K562 (cell line): ENCODE measurements around the gene UBE2M. TPM values are rescaled to one million over a fixed set of nuclear protein-coding genes. Genes with fewer than 3 reads are reported as not detected.
"Not testable (repeated sequence)": the region's sequence is repeated elsewhere in the genome, so short reads cannot be mapped to it uniquely, and the experiment has no call there.

Experiments
- ATAC-seq: fragments of 200-7000 bp; cut with Tn5 transposase; 3 replicates; pipeline ENCODE4 v1.9.1; 2020; ENCODE audit warnings: moderate library complexity
- BruUV-seq: library from RNA; stranded (reverse); fragments of 400-500 nt; replicated peaks from 2 replicates; lab custom pipeline; 2021; lab: Mats Ljungman, UMichigan
- CTCF ChIA-PET: fragments of 300-600 bp; formaldehyde crosslinking; extraction: SDS; loops from one replicate; lab custom pipeline; 2021; ENCODE audit warnings: low intra/inter-chr PET ratio; lab: Yijun Ruan, JAX
- POLR2A ChIA-PET: fragments of 300-600, 350-650 bp; sonication (Branson Sonifier 250); formaldehyde crosslinking; extraction: SDS; loops from one replicate; lab custom pipeline; 2021; ENCODE audit warnings: antibody characterized with exemption, inconsistent platforms; lab: Yijun Ruan, JAX
- DNase-seq, 4 experiments: peaks; one replicate each; pipeline versions ENCODE4 v3.0.0 to v3.0.0-alpha.2; 2011 to 2018; ENCODE audit warnings: low spot score in 3 of 4, mixed read lengths in 3 of 4; ENCODE audit errors: extremely low read depth in 1 of 4
- FAIRE-seq: peaks from 2 replicates; lab custom pipeline; 2011; peaks lifted over from hg19 to GRCh38; lab: Jason Lieb, UNC
- H2AFZ ChIP-seq: 2 replicates; pipeline ENCODE4 v1.6.0; 2011; ENCODE audit warnings: low read depth, low read length, control low read depth, inconsistent platforms
- H3K27ac ChIP-seq: fragments of 200-600 bp; 3 replicates; pipeline ENCODE4 v1.8.0; 2011; ENCODE audit warnings: low read depth, mild to moderate bottlenecking, control low read depth, inconsistent platforms, low read length, moderate library complexity, mixed read lengths; ENCODE audit errors: extremely low read depth
- H3K27me3 ChIP-seq, 2 experiments: fragments of 300-600 bp in 1 of 2; 2 replicates in 1 of 2; 3 replicates in 1 of 2; pipeline versions ENCODE4 v1.6.0 to v1.8.0; 2011; ENCODE audit warnings: inconsistent platforms in 2 of 2, low read length in 2 of 2, mild to moderate bottlenecking in 1 of 2, mixed read lengths in 1 of 2, moderate library complexity in 1 of 2; ENCODE audit not compliant: control insufficient read depth in 2 of 2, insufficient read depth in 2 of 2
- H3K36me3 ChIP-seq: fragments of 300-600 bp; 3 replicates; pipeline ENCODE4 v1.8.0; 2011; ENCODE audit warnings: mild to moderate bottlenecking, low read length, inconsistent platforms; ENCODE audit not compliant: control insufficient read depth, insufficient read depth
- H3K4me1 ChIP-seq, 2 experiments: fragments of 200-600 bp in 1 of 2; replicated peaks in 1 of 2; 2 replicates in 1 of 2; 3 replicates in 1 of 2; pipeline versions ENCODE4 v1.5.1 to v1.8.0; 2011; ENCODE audit warnings: inconsistent platforms in 2 of 2, low read length in 2 of 2, mild to moderate bottlenecking in 1 of 2, mixed read lengths in 1 of 2, moderate library complexity in 1 of 2; ENCODE audit not compliant: control insufficient read depth in 2 of 2, insufficient read depth in 2 of 2
- H3K4me2 ChIP-seq: 2 replicates; pipeline ENCODE4 v1.6.1; 2011; ENCODE audit warnings: low read length, control low read depth, inconsistent platforms, mixed read lengths; ENCODE audit not compliant: insufficient read depth
- H3K4me3 ChIP-seq: fragments of 200-600 bp; sonication (generic), shearing (Covaris generic); 2 replicates; pipeline ENCODE4 v1.5.1; 2016; ENCODE audit warnings: control low read depth, inconsistent platforms
- H3K79me2 ChIP-seq: fragments of 200-600 bp; 3 replicates; pipeline ENCODE4 v1.8.0; 2011; ENCODE audit warnings: low read length, inconsistent platforms; ENCODE audit not compliant: control insufficient read depth, insufficient read depth
- H3K9ac ChIP-seq, 2 experiments: 2 replicates each; pipeline versions ENCODE4 v1.6.0 to v1.6.1; 2011; ENCODE audit warnings: low read depth in 2 of 2, low read length in 2 of 2, control low read depth in 1 of 2, inconsistent platforms in 1 of 2, mild to moderate bottlenecking in 1 of 2, mixed read lengths in 1 of 2; ENCODE audit not compliant: insufficient read depth in 1 of 2
- H3K9me1 ChIP-seq: one replicate; pipeline ENCODE4 v1.6.0; 2011; ENCODE audit warnings: inconsistent platforms, mild to moderate bottlenecking, low read length, moderate library complexity; ENCODE audit not compliant: control insufficient read depth, insufficient read depth
- H3K9me3 ChIP-seq: replicated peaks from 2 replicates; pipeline ENCODE4 v1.5.1; 2011; ENCODE audit warnings: low read depth, low read length, inconsistent platforms; ENCODE audit not compliant: control insufficient read depth, insufficient read depth
- H4K20me1 ChIP-seq: replicated peaks from 2 replicates; pipeline ENCODE4 v1.6.1; 2011; ENCODE audit warnings: low read length, inconsistent platforms, mixed read lengths; ENCODE audit not compliant: control insufficient read depth, insufficient read depth
- AFF4 ChIP-seq: sonication (generic); formaldehyde crosslinking; IDR thresholded peaks from 2 replicates; pipeline ENCODE4 v1.8.0; 2023; ENCODE audit warnings: mild to moderate bottlenecking, missing genetic modification reagents
- CBX5 ChIP-seq: IDR thresholded peaks from 2 replicates; pipeline ENCODE4 v1.6.1; 2014; ENCODE audit warnings: low read depth, borderline replicate concordance
- FOXK2 ChIP-seq, 2 experiments: fragments of 450-650 bp; IDR thresholded peaks in 1 of 2; conservative IDR thresholded peaks in 1 of 2; 2 replicates each; pipeline ENCODE4 v1.6.1; 2016; ENCODE audit warnings: low read depth in 2 of 2, mild to moderate bottlenecking in 1 of 2
- ID3 ChIP-seq, 2 experiments: fragments of 250-450 bp in 1 of 2; fragments of 450-650 bp in 1 of 2; sonication (Bioruptor Pico) in 1 of 2; IDR thresholded peaks; 2 replicates each; pipeline versions ENCODE4 v1.6.1 to v1.8.0; 2016 to 2021; ENCODE audit warnings: mild to moderate bottlenecking in 2 of 2, moderate library complexity in 2 of 2, missing compliant biosample characterization in 1 of 2, missing genetic modification characterization in 1 of 2
- NFE2 ChIP-seq: IDR thresholded peaks from 2 replicates; pipeline ENCODE4 v1.6.1; 2014; ENCODE audit warnings: antibody characterized with exemption, low read depth
- SRSF1 ChIP-seq: fragments of 200-400 bp; formaldehyde crosslinking; IDR thresholded peaks from 2 replicates; pipeline ENCODE4 v1.6.1; 2017; ENCODE audit warnings: mild to moderate bottlenecking, low read depth, low read length, moderate library complexity
- TRIM28 ChIP-seq: fragments of 450-650 bp; IDR thresholded peaks from 2 replicates; pipeline ENCODE4 v1.6.1; 2017
- ZNF280A ChIP-seq: fragments of 450-650 bp; IDR thresholded peaks from 2 replicates; pipeline ENCODE4 v1.6.1; 2018; ENCODE audit warnings: mild to moderate bottlenecking, low read depth; ENCODE audit not compliant: partially characterized antibody
- ZNF445 ChIP-seq: fragments of 250-450 bp; sonication (Bioruptor Pico); IDR thresholded peaks from 2 replicates; pipeline ENCODE4 v1.4.0; 2020; ENCODE audit warnings: low read depth, mild to moderate bottlenecking, moderate library complexity
- WGBS: fragments of 100-300 bp; shearing (Covaris generic); methylation state at CpG from one replicate; pipeline ENCODE4 v1.1.6; 2016; ENCODE audit warnings: low coverage, mixed read lengths; ENCODE audit not compliant: insufficient coverage; ENCODE audit errors: missing lambda C conversion rate; 5-methylcytosine and 5-hydroxymethylcytosine counted together
- in situ Hi-C: fragments of 300-500 bp; cut with MboI; formaldehyde crosslinking; loops from 4 replicates; pipeline ENCODE4 v1.15.0; 2018; ENCODE audit warnings: inconsistent platforms, mixed read lengths
- intact Hi-C: fragments of 100-400 bp; cut with micrococcal nuclease; formaldehyde crosslinking; loops from 2 replicates; pipeline ENCODE4 v1.14.2; 2022
- polyA plus RNA-seq, 8 experiments: library from polyadenylated mRNA; depleted of rRNA in 4 of 8; stranded (reverse) in 5 of 8; unstranded in 3 of 8; fragments of >200 nt; fragmentation: Nextera tagmentation in 2 of 8; fragmentation: Illumina TruSeq in 1 of 8; extraction: Ambion mirVana in 2 of 8; extraction: Trizol in 1 of 8; gene quantifications; 2 replicates each; pipeline versions ENCODE4 v1.2.1 to v1.2.3, GENCODE V29; 2011 to 2014; ENCODE audit warnings: inconsistent platforms in 1 of 8, missing spikeins in 1 of 8
- total RNA-seq, 7 experiments: library from RNA; depleted of rRNA in 6 of 7; stranded (reverse); fragments of >200 nt in 6 of 7; fragmentation: Illumina TruSeq in 2 of 7; extraction: Trizol in 2 of 7; gene quantifications; 2 replicates each; pipeline versions ENCODE4 v1.2.1 to v1.2.3, GENCODE V29; 2011 to 2021; ENCODE audit warnings: low replicate concordance in 1 of 7

Gene UBE2M
- total and polyA plus RNA-seq, 9 of the 15 experiments (the other 6 are each of a cell fraction or from before 2014, with no cell fraction given), result 0.92 to 163 (median 85.7) TPM

- TF ChIP-seq ID3 (CRISPR knock-in tag; IDR thresholded peaks at IDR 0.05), result no peak
- TF ChIP-seq ID3 (tag; IDR thresholded peaks at IDR 0.05), result no peak
- TF ChIP-seq SRSF1, result no peak
- no peak for TF ChIP-seq NFE2
- TF ChIP-seq AFF4, result no peak
- no peak for TF ChIP-seq FOXK2 (conservative IDR thresholded peaks at IDR 0.05 in 1 of 2, IDR thresholded peaks at IDR 0.05 in 1 of 2; ENCODE audit: low read depth in 2 of 2)
These were observed 48.7 kb downstream of the UBE2M start (continued) for GRCh38 chr19:58509731-58510083.

- H4K20me1 ChIP-seq, H3K9me1 ChIP-seq, ATAC-seq, in situ Hi-C loops, H3K27ac ChIP-seq, H3K9ac ChIP-seq, H3K4me3 ChIP-seq, H3K79me2 ChIP-seq, CTCF ChIA-PET, POLR2A ChIA-PET, DNase-seq, intact Hi-C loops, H2AFZ ChIP-seq, H3K27me3 ChIP-seq, H3K4me2 ChIP-seq, BruUV-seq, FAIRE-seq, H3K36me3 ChIP-seq, H3K9me3 ChIP-seq: not testable (repeated sequence)
- WGBS, result 47% methylated on average over 8 of the region's 8 CpGs
- H3K4me1 ChIP-seq, result peaks cover 9 to 27% of the 10 kb centered on the region in 2 experiments; a peak in 4 of 5 replicates
- TF ChIP-seq ZNF445 (CRISPR knock-in tag) (peak; percentile 93), TRIM28 (peak; percentile 79), CBX5 (peak; percentile 85), ZNF280A (peak; percentile 61)
These were observed 50.7 kb downstream of the UBE2M start for GRCh38 chr19:58507602-58508223.
